Erythroblast (primary cell): ENCODE results near the gene DYNLT1.

ENCODE experiments used
- GATA1 ChIP-seq: IDR thresholded peaks from 2 replicates; pipeline ENCODE4 v1.6.1; 2011; ENCODE audit warnings: low read depth, mild to moderate bottlenecking, control low read depth, low read length, moderate library complexity
- POLR2A ChIP-seq: IDR thresholded peaks from 2 replicates; pipeline ENCODE4 v1.6.1; 2011; ENCODE audit warnings: mild to moderate bottlenecking, low read length

- no peak for TF ChIP-seq POLR2A
- no peak for TF ChIP-seq GATA1
Measured at GRCh38 chr6:158607411-158608170, 37.0 kb downstream of the DYNLT1 start.
